ENCODE measurements around the gene TSEN2. TPM values are rescaled to one million over a fixed set of nuclear protein-coding genes. Genes with fewer than 3 reads are reported as not detected.
"Not testable (repeated sequence)": the region's sequence is repeated elsewhere in the genome, so short reads cannot be mapped to it uniquely, and the experiment has no call there.

TSEN2 gene
- total and polyA plus RNA-seq, 7 experiments from 2014 or later, result 12.1 to 27.5 (median 13.9) TPM

- Mint-ChIP-seq H3K36me3 (no peaks in the 10 kb centered on the region), H3K27ac (no peak overlapping the region), H3K9me3 (no peaks in the 10 kb centered on the region), H3K4me3 (no peak overlapping the region), H3K27me3 (peaks cover 0 to 2% (median 0%) of the 10 kb centered on the region in 5 donors), H3K4me1 (peaks cover 4 to 15% (median 8%) of the 10 kb centered on the region in 7 donors)
- intact Hi-C loops (cut with micrococcal nuclease), result no loop called here
- POLR2A ChIA-PET, result interaction anchor here (0.6 kb wide), 1 partner anchor 31 kb away, joined by 3 read pairs; no protein-coding TSS in a partner anchor
- DNase-seq (no peak), ATAC-seq (no peak)
- peaks cover 3 to 4% of the 10 kb centered on the region in 2 donors for H3K4me1 ChIP-seq (ENCODE audit: control insufficient read depth in 2 of 2, insufficient read depth in 2 of 2, low read length in 2 of 2)
- no peak overlapping the region for H3K4me3 ChIP-seq (ENCODE audit: low read length)
- CTCF ChIA-PET, result interaction anchor here (0.6 to 2.4 kb wide), 2 partner anchors 343 to 804 kb away, joined by 4 to 17 read pairs; no protein-coding TSS in a partner anchor
- H3K27ac ChIP-seq (ENCODE audit: low read depth, low read length), result no peak overlapping the region
- no peaks in the 10 kb centered on the region for H3K36me3 ChIP-seq (ENCODE audit: control insufficient read depth in 2 of 3, insufficient read depth in 3 of 3, low read length in 3 of 3)
- no peaks in the 10 kb centered on the region for H3K9me3 ChIP-seq (ENCODE audit: control insufficient read depth in 2 of 3, low read length in 3 of 3)
- H3K27me3 ChIP-seq (ENCODE audit: control insufficient read depth in 2 of 2, insufficient read depth in 2 of 2, low read length in 2 of 2), result no peaks in the 10 kb centered on the region
Observed at GRCh38 chr3:12478326-12478725, 6.0 kb upstream of the TSEN2 start.

- H3K9me3 ChIP-seq (ENCODE audit: control insufficient read depth in 2 of 3, low read length in 3 of 3); H3K4me3 Mint-ChIP-seq; H3K27ac Mint-ChIP-seq; DNase-seq; H3K27me3 Mint-ChIP-seq; intact Hi-C loops (cut with micrococcal nuclease); H3K27ac ChIP-seq (ENCODE audit: low read depth, low read length); ATAC-seq; H3K27me3 ChIP-seq (ENCODE audit: control insufficient read depth in 2 of 2, insufficient read depth in 2 of 2, low read length in 2 of 2); H3K36me3 ChIP-seq (ENCODE audit: control insufficient read depth in 2 of 3, insufficient read depth in 3 of 3, low read length in 3 of 3); H3K4me3 ChIP-seq (ENCODE audit: low read length); H3K36me3 Mint-ChIP-seq; H3K9me3 Mint-ChIP-seq: not testable (repeated sequence)
- H3K4me1 ChIP-seq (ENCODE audit: control insufficient read depth in 2 of 2, insufficient read depth in 2 of 2, low read length in 2 of 2), result peaks cover 10 to 11% of the 10 kb centered on the region in 2 donors
- H3K4me1 Mint-ChIP-seq, result peaks cover 8 to 24% (median 17%) of the 10 kb centered on the region in 7 donors
- ChIA-PET CTCF (interaction anchor here (0.6 to 2.4 kb wide), 13 partner anchors 9 to 632 kb away, joined by 3 to 17 read pairs (median 4); no protein-coding TSS in a partner anchor), POLR2A (interaction anchor here (0.7 kb wide), 1 partner anchor 362 kb away, joined by 4 read pairs; no protein-coding TSS in a partner anchor)
Observed at GRCh38 chr3:12479198-12479597, 5.1 kb upstream of the TSEN2 start.

- H3K4me3 Mint-ChIP-seq, result no peak overlapping the region
- peak; percentile 33 for ATAC-seq
Observed at GRCh38 chr3:12479919-12480427, 4.3 kb upstream of the TSEN2 start.

GRCh38 chr3:12483410-12483809, 870 bp upstream of the TSEN2 start:
- Histone ChIP-seq H3K27ac (ENCODE audit: low read depth, low read length) (peak overlapping the region; percentile 92), H3K36me3 (ENCODE audit: control insufficient read depth in 2 of 3, insufficient read depth in 3 of 3, low read length in 3 of 3) (no peaks in the 10 kb centered on the region), H3K9me3 (ENCODE audit: control insufficient read depth in 2 of 3, low read length in 3 of 3) (no peaks in the 10 kb centered on the region), H3K4me3 (ENCODE audit: low read length) (peak overlapping the region; percentile 76), H3K27me3 (ENCODE audit: control insufficient read depth in 2 of 2, insufficient read depth in 2 of 2, low read length in 2 of 2) (no peaks in the 10 kb centered on the region), H3K4me1 (ENCODE audit: control insufficient read depth in 2 of 2, insufficient read depth in 2 of 2, low read length in 2 of 2) (peaks cover 17% of the 10 kb centered on the region in 2 donors)
- no peak for DNase-seq
- ChIA-PET CTCF (interaction anchor here (2.1 kb wide), 1 partner anchor 348 kb away, joined by 7 read pairs; no protein-coding TSS in a partner anchor), POLR2A (interaction anchor here (0.9 to 3.6 kb wide), 6 partner anchors 22 to 1211 kb away, joined by 3 to 22 read pairs (median 8); partner anchors contain the start of genes ATG7, MKRN2 and RAF1)
- peaks cover 20 to 55% (median 44%) of the 10 kb centered on the region in 7 donors for H3K4me1 Mint-ChIP-seq
- H3K36me3 Mint-ChIP-seq, result peaks cover 0 to under 1% (median 0%) of the 10 kb centered on the region in 5 donors
- peak overlapping the region; percentile 87 to 99 (median 97) for H3K4me3 Mint-ChIP-seq
- ATAC-seq, result no peak
- peak overlapping the region; percentile 96 to 99 (median 98) for H3K27ac Mint-ChIP-seq
- peaks cover 0 to 2% (median 0%) of the 10 kb centered on the region in 5 donors for H3K27me3 Mint-ChIP-seq
- H3K9me3 Mint-ChIP-seq, result no peaks in the 10 kb centered on the region
- intact Hi-C loops (cut with micrococcal nuclease), result loop anchor here (5.0 to 10.0 kb wide), 5 partner anchors 239 to 841 kb away; partner anchors contain the start of gene VGLL4 (in 2 of the 2)

More at GRCh38 chr3:12479919-12480427, 4.3 kb upstream of the TSEN2 start:
- CTCF ChIA-PET, result interaction anchor here (0.6 to 2.4 kb wide), 14 partner anchors 10 to 632 kb away, joined by 3 to 17 read pairs (median 4); no protein-coding TSS in a partner anchor
- H3K9me3 Mint-ChIP-seq, result no peaks in the 10 kb centered on the region
- POLR2A ChIA-PET, result interaction anchor here (0.6 to 0.7 kb wide), 2 partner anchors 363 to 446 kb away, joined by 4 to 5 read pairs; no protein-coding TSS in a partner anchor
- Histone ChIP-seq H3K27ac (ENCODE audit: low read depth, low read length) (no peak overlapping the region), H3K9me3 (ENCODE audit: control insufficient read depth in 2 of 3, low read length in 3 of 3) (no peaks in the 10 kb centered on the region), H3K36me3 (ENCODE audit: control insufficient read depth in 2 of 3, insufficient read depth in 3 of 3, low read length in 3 of 3) (no peaks in the 10 kb centered on the region), H3K4me3 (ENCODE audit: low read length) (no peak overlapping the region), H3K27me3 (ENCODE audit: control insufficient read depth in 2 of 2, insufficient read depth in 2 of 2, low read length in 2 of 2) (no peaks in the 10 kb centered on the region), H3K4me1 (ENCODE audit: control insufficient read depth in 2 of 2, insufficient read depth in 2 of 2, low read length in 2 of 2) (peaks cover 11 to 14% of the 10 kb centered on the region in 2 donors)
- DNase-seq, result peak in 6 of 9 donors; percentile 22 to 57 (median 48)
- intact Hi-C loops (cut with micrococcal nuclease), result loop anchor here (1.0 to 10.0 kb wide), 7 partner anchors 242 to 838 kb away; partner anchors contain the start of gene VGLL4 (in 2 of the 2)
- no peak overlapping the region for H3K27ac Mint-ChIP-seq
- H3K36me3 Mint-ChIP-seq, result no peaks in the 10 kb centered on the region
- H3K27me3 Mint-ChIP-seq, result peaks cover 0 to 2% (median 0%) of the 10 kb centered on the region in 5 donors
- H3K4me1 Mint-ChIP-seq, result peaks cover 9 to 30% (median 23%) of the 10 kb centered on the region in 7 donors

- H3K36me3 ChIP-seq (ENCODE audit: control insufficient read depth in 2 of 3, insufficient read depth in 3 of 3, low read length in 3 of 3), result no peaks in the 10 kb centered on the region
- ChIA-PET CTCF (interaction anchor here (2.1 kb wide), 1 partner anchor 349 kb away, joined by 7 read pairs; no protein-coding TSS in a partner anchor), POLR2A (interaction anchor here (0.7 to 3.6 kb wide), 11 partner anchors 9 to 1212 kb away, joined by 3 to 22 read pairs (median 4); partner anchors contain the start of genes ATG7, MKRN2, RAF1 and TAMM41)
- intact Hi-C loops (cut with micrococcal nuclease), result loop anchor here (1.0 to 10.0 kb wide), 14 partner anchors 73 to 1212 kb away; partner anchors contain the start of genes MKRN2 (in 2 of the 2), RAF1 (in 2 of the 2), RPL32 (in 2 of the 2) and VGLL4 (in 2 of the 2)
- Mint-ChIP-seq H3K9me3 (no peaks in the 10 kb centered on the region), H3K4me3 (peak overlapping the region; percentile 87 to 99 (median 97)), H3K27ac (peak overlapping the region; percentile 96 to 99 (median 98)), H3K36me3 (peaks cover 0 to 3% (median 0%) of the 10 kb centered on the region in 5 donors), H3K27me3 (peaks cover 0 to 2% (median 0%) of the 10 kb centered on the region in 5 donors), H3K4me1 (peaks cover 21 to 59% (median 44%) of the 10 kb centered on the region in 7 donors)
- no peaks in the 10 kb centered on the region for H3K9me3 ChIP-seq (ENCODE audit: control insufficient read depth in 2 of 3, low read length in 3 of 3)
- peaks cover 17% of the 10 kb centered on the region in 2 donors for H3K4me1 ChIP-seq (ENCODE audit: control insufficient read depth in 2 of 2, insufficient read depth in 2 of 2, low read length in 2 of 2)
- H3K27ac ChIP-seq (ENCODE audit: low read depth, low read length), result peak overlapping the region; percentile 92
- peak overlapping the region; percentile 76 for H3K4me3 ChIP-seq (ENCODE audit: low read length)
- no peaks in the 10 kb centered on the region for H3K27me3 ChIP-seq (ENCODE audit: control insufficient read depth in 2 of 2, insufficient read depth in 2 of 2, low read length in 2 of 2)
- no peak for ATAC-seq
- DNase-seq, result no peak
Observed at GRCh38 chr3:12483872-12484197, 445 bp upstream of the TSEN2 start.

- Mint-ChIP-seq H3K4me3 (peak overlapping the region; percentile 87 to 99 (median 97)), H3K27me3 (peaks cover 0 to 2% (median 0%) of the 10 kb centered on the region in 5 donors), H3K36me3 (peaks cover 0 to 4% (median 3%) of the 10 kb centered on the region in 5 donors), H3K4me1 (peaks cover 21 to 65% (median 47%) of the 10 kb centered on the region in 7 donors), H3K27ac (peak overlapping the region; percentile 96 to 99 (median 98)), H3K9me3 (no peaks in the 10 kb centered on the region)
- Histone ChIP-seq H3K27me3 (ENCODE audit: control insufficient read depth in 2 of 2, insufficient read depth in 2 of 2, low read length in 2 of 2) (no peaks in the 10 kb centered on the region), H3K27ac (ENCODE audit: low read depth, low read length) (peak overlapping the region; percentile 92), H3K36me3 (ENCODE audit: control insufficient read depth in 2 of 3, insufficient read depth in 3 of 3, low read length in 3 of 3) (peaks cover 0 to 5% (median 0%) of the 10 kb centered on the region in 3 experiments), H3K4me3 (ENCODE audit: low read length) (peak overlapping the region; percentile 76), H3K9me3 (ENCODE audit: control insufficient read depth in 2 of 3, low read length in 3 of 3) (no peaks in the 10 kb centered on the region), H3K4me1 (ENCODE audit: control insufficient read depth in 2 of 2, insufficient read depth in 2 of 2, low read length in 2 of 2) (peaks cover 14 to 17% of the 10 kb centered on the region in 2 donors)
- CTCF ChIA-PET, result no interaction called here
- POLR2A ChIA-PET, result interaction anchor here (0.8 to 3.6 kb wide), 8 partner anchors 16 to 1213 kb away, joined by 3 to 22 read pairs (median 6); partner anchors contain the start of genes ATG7, MKRN2, RAF1 and RPL32
- ATAC-seq (no peak), DNase-seq (no peak)
- intact Hi-C loops (cut with micrococcal nuclease), result loop anchor here (1.0 to 10.0 kb wide), 14 partner anchors 72 to 1213 kb away; partner anchors contain the start of genes MKRN2 (in 2 of the 2), RAF1 (in 2 of the 2), RPL32 (in 2 of the 2) and VGLL4 (in 2 of the 2)
Observed at GRCh38 chr3:12484983-12485327, 675 bp downstream of the TSEN2 start.

Data from naive thymus-derived CD4-positive, alpha-beta T cell (primary cell).